AG04449 (cell line): ENCODE measurements around the gene LSM5.

Experiments
- CTCF ChIA-PET: fragments of 350-600 bp; formaldehyde crosslinking; extraction: SDS; loops from one replicate; lab custom pipeline; 2021; ENCODE audit warnings: antibody characterized with exemption; lab: Yijun Ruan, JAX
- POLR2A ChIA-PET: fragments of 400-600, 350-600 bp; formaldehyde crosslinking; extraction: SDS; loops from one replicate; lab custom pipeline; 2020; ENCODE audit warnings: antibody characterized with exemption, inconsistent platforms; lab: Yijun Ruan, JAX
- DNase-seq: peaks from one replicate; pipeline ENCODE4 v3.0.0-alpha.2; 2010; ENCODE audit warnings: low read depth, low spot score
- H3K4me3 ChIP-seq: 2 replicates; pipeline ENCODE4 v1.5.1; 2011; ENCODE audit warnings: low read depth, mild to moderate bottlenecking, control low read depth, low read length
- CTCF ChIP-seq: IDR thresholded peaks from one replicate; pipeline ENCODE4 v1.5.1; 2011; ENCODE audit warnings: mild to moderate bottlenecking, moderate library complexity, low read length, control low read depth, inconsistent platforms; ENCODE audit not compliant: insufficient read depth; ENCODE audit errors: missing control alignments

LSM5 gene

GRCh38 chr7:32522746-32523530 lies 32.8 kb upstream of the LSM5 start:
- CTCF ChIA-PET, result no interaction called here
- POLR2A ChIA-PET, result no interaction called here
- no peak overlapping the region for H3K4me3 ChIP-seq
- no peak for DNase-seq
- TF ChIP-seq CTCF, result no peak

- no peak for DNase-seq
- H3K4me3 ChIP-seq, result no peak overlapping the region
- TF ChIP-seq CTCF, result no peak
- ChIA-PET CTCF (no interaction called here), POLR2A (no interaction called here)
These were observed 29.6 kb upstream of the LSM5 start for GRCh38 chr7:32519763-32520162.

GRCh38 chr7:32518534-32519140 lies 28.5 kb upstream of the LSM5 start:
- CTCF ChIA-PET, result interaction anchor here (1.1 kb wide), 1 partner anchor 12 kb away, joined by 3 read pairs; no protein-coding TSS in a partner anchor
- POLR2A ChIA-PET, result no interaction called here
- DNase-seq, result no peak

GRCh38 chr7:32516551-32517100 lies 26.4 kb upstream of the LSM5 start:
- no peak for TF ChIP-seq CTCF
- DNase-seq, result no peak
- no peak overlapping the region for H3K4me3 ChIP-seq
- POLR2A ChIA-PET, result no interaction called here
- CTCF ChIA-PET, result no interaction called here

More at GRCh38 chr7:32518534-32519140, 28.5 kb upstream of the LSM5 start:
- no peak overlapping the region for H3K4me3 ChIP-seq
- TF ChIP-seq CTCF, result no peak

DNA sequence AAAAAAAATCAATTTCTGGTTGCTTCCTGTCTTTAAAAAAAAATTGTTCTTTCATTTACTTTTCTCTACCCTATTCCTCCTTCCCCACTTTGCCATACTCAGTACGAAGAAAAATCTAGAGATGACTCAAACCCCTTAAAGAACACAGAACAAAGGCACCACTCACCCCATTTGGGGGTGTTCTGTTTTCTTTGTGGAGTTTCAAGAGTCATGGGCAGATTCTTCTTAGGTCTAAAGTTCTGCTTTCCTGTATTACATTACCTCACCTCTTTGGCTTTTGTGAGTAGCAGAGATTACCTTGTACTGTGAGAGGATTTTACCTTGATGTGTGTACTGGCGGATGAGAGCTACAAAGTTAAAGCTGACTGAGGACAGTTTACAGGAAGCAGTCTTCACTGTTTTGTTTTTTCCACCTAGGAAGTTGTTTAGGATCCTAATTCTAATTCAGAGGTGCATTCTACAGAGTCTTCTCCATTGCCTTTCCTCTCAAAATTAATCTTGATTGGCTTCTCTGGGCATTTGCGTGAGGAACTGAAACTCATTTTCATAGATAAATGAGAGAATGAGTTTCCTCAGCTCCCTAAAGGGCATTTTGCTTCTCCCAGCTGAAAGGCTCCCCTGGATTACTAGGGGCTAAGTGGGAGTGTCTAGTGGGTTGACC lies 25.8 kb upstream of the LSM5 start:
- no peak overlapping the region for H3K4me3 ChIP-seq
- ChIA-PET POLR2A (no interaction called here), CTCF (interaction anchor here (1.0 to 1.1 kb wide), 2 partner anchors 15 to 16 kb away, joined by 3 read pairs; no protein-coding TSS in a partner anchor)
- DNase-seq, result no peak
- TF ChIP-seq CTCF, result no peak

DNA sequence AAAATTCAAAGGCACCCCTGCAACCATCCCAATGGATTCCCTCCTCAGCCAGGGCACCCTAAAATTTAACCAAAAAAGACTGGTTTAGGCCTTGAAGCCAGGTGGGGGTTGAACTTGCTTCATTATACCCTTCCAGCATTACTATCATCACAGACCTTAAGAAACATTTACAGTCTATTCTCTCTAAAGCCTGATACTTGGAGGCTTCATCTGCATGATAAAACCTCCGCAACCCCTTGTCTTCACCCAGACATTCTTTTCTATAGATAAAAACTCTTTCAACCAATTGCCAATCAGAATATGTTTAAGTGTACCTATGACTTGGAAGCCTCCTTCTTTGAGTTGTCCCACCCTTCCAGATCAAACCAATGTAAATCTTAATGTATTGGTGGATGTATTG lies 23.0 kb upstream of the LSM5 start:
- ChIA-PET CTCF (no interaction called here), POLR2A (no interaction called here)
- DNase-seq, result no peak
- TF ChIP-seq CTCF, result no peak
- H3K4me3 ChIP-seq, result no peak overlapping the region
